Measurements from ENCODE around the gene TAF4.

The TAF4 gene

GRCh38 chr20:61970357-61970756 is 95.3 kb downstream of the TAF4 start:
- Histone ChIP-seq H3K9me3 (replicated peaks; ENCODE audit: insufficient read depth, low read length) (no peaks in the 10 kb centered on the region), H3K27me3 (replicated peaks; ENCODE audit: insufficient read depth, low read length) (no peaks in the 10 kb centered on the region), H3K9me2 (replicated peaks; ENCODE audit: insufficient read depth, low read length) (no peaks in the 10 kb centered on the region), H3K4me3 (ENCODE audit: low read length) (no peak overlapping the region), H3K4me2 (ENCODE audit: low read depth, low read length) (no peak overlapping the region), H3F3A (ENCODE audit: insufficient read depth, low read length) (no peaks in the 10 kb centered on the region), H3K36me3 (replicated peaks; ENCODE audit: insufficient read depth, low read length) (no peaks in the 10 kb centered on the region; the same call in 1 of the 2 replicates), H2AFZ (ENCODE audit: low read length) (no peak overlapping the region), H4K20me1 (ENCODE audit: insufficient read depth, low read length) (no peaks in the 10 kb centered on the region), H3K27ac (ENCODE audit: low read length) (no peak overlapping the region), H3K79me2 (ENCODE audit: low read length) (no peaks in the 10 kb centered on the region), H3K4me1 (ENCODE audit: low read length) (no peaks in the 10 kb centered on the region), H3K9ac (ENCODE audit: low read length) (no peak overlapping the region)
- DNase-seq, result no peak
- TF ChIP-seq, protein P1, sequence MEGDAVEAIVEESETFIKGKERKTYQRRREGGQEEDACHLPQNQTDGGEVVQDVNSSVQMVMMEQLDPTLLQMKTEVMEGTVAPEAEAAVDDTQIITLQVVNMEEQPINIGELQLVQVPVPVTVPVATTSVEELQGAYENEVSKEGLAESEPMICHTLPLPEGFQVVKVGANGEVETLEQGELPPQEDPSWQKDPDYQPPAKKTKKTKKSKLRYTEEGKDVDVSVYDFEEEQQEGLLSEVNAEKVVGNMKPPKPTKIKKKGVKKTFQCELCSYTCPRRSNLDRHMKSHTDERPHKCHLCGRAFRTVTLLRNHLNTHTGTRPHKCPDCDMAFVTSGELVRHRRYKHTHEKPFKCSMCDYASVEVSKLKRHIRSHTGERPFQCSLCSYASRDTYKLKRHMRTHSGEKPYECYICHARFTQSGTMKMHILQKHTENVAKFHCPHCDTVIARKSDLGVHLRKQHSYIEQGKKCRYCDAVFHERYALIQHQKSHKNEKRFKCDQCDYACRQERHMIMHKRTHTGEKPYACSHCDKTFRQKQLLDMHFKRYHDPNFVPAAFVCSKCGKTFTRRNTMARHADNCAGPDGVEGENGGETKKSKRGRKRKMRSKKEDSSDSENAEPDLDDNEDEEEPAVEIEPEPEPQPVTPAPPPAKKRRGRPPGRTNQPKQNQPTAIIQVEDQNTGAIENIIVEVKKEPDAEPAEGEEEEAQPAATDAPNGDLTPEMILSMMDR (IDR thresholded peaks at IDR 0.05; ENCODE audit: low read length), result no peak
- no peak for TF ChIP-seq EZH2phosphoT487 (IDR thresholded peaks at IDR 0.05; ENCODE audit: low read length)
- no peak for TF ChIP-seq EZH2 (optimal IDR thresholded peaks at IDR 0.05; ENCODE audit: low read depth, low read length)

DNA sequence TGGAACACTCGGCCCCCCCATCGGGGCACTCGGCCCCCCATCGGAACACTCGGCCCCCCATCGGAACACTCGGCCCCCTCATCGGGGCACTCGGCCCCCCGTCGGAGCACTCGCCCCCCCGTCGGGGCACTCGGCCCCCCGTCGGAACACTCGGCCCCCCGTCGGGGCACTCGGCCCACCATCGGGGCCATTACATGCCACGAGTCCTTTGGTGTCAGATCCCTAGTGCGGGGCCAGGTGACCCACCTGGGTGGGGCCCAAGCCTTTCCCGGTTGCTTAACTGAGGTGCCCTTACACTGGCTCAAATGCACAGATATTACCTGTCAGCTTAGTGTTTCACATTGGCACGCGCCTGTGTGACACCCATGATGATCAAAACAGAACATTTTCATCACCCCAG is 95.9 kb downstream of the TAF4 start:
- H3K36me3 ChIP-seq (replicated peaks; ENCODE audit: insufficient read depth, low read length), result no peaks in the 10 kb centered on the region; the same call in 1 of the 2 replicates
- no peak overlapping the region for H3K27ac ChIP-seq (ENCODE audit: low read length)
- H3K9ac ChIP-seq (ENCODE audit: low read length), result no peak overlapping the region
- TF ChIP-seq EZH2 (optimal IDR thresholded peaks at IDR 0.05; ENCODE audit: low read depth, low read length) (no peak), EZH2phosphoT487 (IDR thresholded peaks at IDR 0.05; ENCODE audit: low read length) (no peak)
- TF ChIP-seq, protein P1 (IDR thresholded peaks at IDR 0.05; ENCODE audit: low read length), result no peak
- H3K27me3 ChIP-seq (replicated peaks; ENCODE audit: insufficient read depth, low read length), result peaks cover 3% of the 10 kb centered on the region; the same call in 1 of the 2 replicates
- no peaks in the 10 kb centered on the region for H3K4me1 ChIP-seq (ENCODE audit: low read length)
- H3F3A ChIP-seq (ENCODE audit: insufficient read depth, low read length), result no peaks in the 10 kb centered on the region
- H4K20me1 ChIP-seq (ENCODE audit: insufficient read depth, low read length), result no peaks in the 10 kb centered on the region
- H3K4me2 ChIP-seq (ENCODE audit: low read depth, low read length), result no peak overlapping the region
- no peak overlapping the region for H3K4me3 ChIP-seq (ENCODE audit: low read length)
- DNase-seq, result no peak
- H2AFZ ChIP-seq (ENCODE audit: low read length), result no peak overlapping the region
- no peaks in the 10 kb centered on the region for H3K79me2 ChIP-seq (ENCODE audit: low read length)
- no peaks in the 10 kb centered on the region for H3K9me3 ChIP-seq (replicated peaks; ENCODE audit: insufficient read depth, low read length)
- H3K9me2 ChIP-seq (replicated peaks; ENCODE audit: insufficient read depth, low read length), result no peaks in the 10 kb centered on the region

GRCh38 chr20:61968932-61969331 is 96.7 kb downstream of the TAF4 start:
- no peak for DNase-seq
- Histone ChIP-seq H3K4me3 (ENCODE audit: low read length) (no peak overlapping the region), H3K9me2 (replicated peaks; ENCODE audit: insufficient read depth, low read length) (no peaks in the 10 kb centered on the region), H3F3A (ENCODE audit: insufficient read depth, low read length) (no peaks in the 10 kb centered on the region), H3K4me2 (ENCODE audit: low read depth, low read length) (no peak overlapping the region), H4K20me1 (ENCODE audit: insufficient read depth, low read length) (no peaks in the 10 kb centered on the region), H3K27ac (ENCODE audit: low read length) (no peak overlapping the region), H3K27me3 (replicated peaks; ENCODE audit: insufficient read depth, low read length) (peaks cover 9% of the 10 kb centered on the region; the same call in 1 of the 2 replicates), H3K9me3 (replicated peaks; ENCODE audit: insufficient read depth, low read length) (no peaks in the 10 kb centered on the region), H3K9ac (ENCODE audit: low read length) (no peak overlapping the region), H3K79me2 (ENCODE audit: low read length) (no peaks in the 10 kb centered on the region), H2AFZ (ENCODE audit: low read length) (no peak overlapping the region), H3K4me1 (ENCODE audit: low read length) (no peaks in the 10 kb centered on the region), H3K36me3 (replicated peaks; ENCODE audit: insufficient read depth, low read length) (no peaks in the 10 kb centered on the region)
- TF ChIP-seq EZH2phosphoT487 (IDR thresholded peaks at IDR 0.05; ENCODE audit: low read length), result no peak
- no peak for TF ChIP-seq EZH2 (optimal IDR thresholded peaks at IDR 0.05; ENCODE audit: low read depth, low read length)
- TF ChIP-seq, protein P1 (IDR thresholded peaks at IDR 0.05; ENCODE audit: low read length), result no peak
